Heart right ventricle (tissue), 16 donors: Measurements from ENCODE around the gene PPBP. TPM values are rescaled to one million over a fixed set of nuclear protein-coding genes. Genes with fewer than 3 reads are reported as not detected.

Experiments used
- ATAC-seq, 8 donors: fragments of 200-7000 bp; cut with Tn5 transposase; one replicate each; pipeline ENCODE4 v1.9.1; 2020; ENCODE audit warnings: mild to moderate bottlenecking in 8 of 8, moderate library complexity in 8 of 8, moderate number of reproducible peaks in 1 of 8
- DNase-seq, 2 donors: peaks; one replicate each; pipeline ENCODE4 v3.0.0-alpha.2; 2020
- H3K27ac ChIP-seq, 10 donors: fragments of 200-600 bp; sonication (generic) in 2 of 10; one replicate each; pipeline versions ENCODE4 v1.5.0 to v1.8.0; 2020 to 2022; ENCODE audit warnings: mild to moderate bottlenecking in 3 of 10
- H3K27me3 ChIP-seq, 7 donors: fragments of 200-600 bp; one replicate each; pipeline ENCODE4 v1.8.0; 2021 to 2022; ENCODE audit warnings: mild to moderate bottlenecking in 2 of 7
- H3K36me3 ChIP-seq, 9 donors: fragments of 200-600 bp; sonication (generic) in 1 of 9; one replicate each; pipeline versions ENCODE4 v1.5.0 to v1.8.0; 2020 to 2022; ENCODE audit warnings: mild to moderate bottlenecking in 2 of 9
- H3K4me1 ChIP-seq, 9 donors: fragments of 200-600 bp; sonication (generic) in 1 of 9; one replicate each; pipeline versions ENCODE4 v1.5.0 to v1.8.0; 2020 to 2022; ENCODE audit warnings: mild to moderate bottlenecking in 4 of 9
- H3K4me3 ChIP-seq, 10 donors: fragments of 200-600 bp; sonication (generic) in 2 of 10; one replicate each; pipeline versions ENCODE4 v1.5.0 to v1.8.0; 2020 to 2022; ENCODE audit warnings: mild to moderate bottlenecking in 7 of 10, moderate library complexity in 2 of 10
- H3K9me3 ChIP-seq, 11 donors: fragments of 200-600 bp in 10 of 11; sonication (generic) in 2 of 11; one replicate each; pipeline versions ENCODE4 v1.5.0 to v1.8.0; 2013 to 2022; ENCODE audit warnings: mild to moderate bottlenecking in 2 of 11, control low read depth in 1 of 11, moderate library complexity in 1 of 11
- CTCF ChIP-seq, 9 donors: fragments of 200-600 bp; sonication (generic) in 2 of 9; IDR thresholded peaks; one replicate each; pipeline versions ENCODE4 v1.5.0 to v1.8.0; 2021 to 2022; ENCODE audit warnings: antibody characterized with exemption in 9 of 9, mild to moderate bottlenecking in 5 of 9, moderate library complexity in 1 of 9
- WGBS, 2 donors: extraction: QIAGEN DNeasy Blood & Tissue Kit; methylation state at CpG; one replicate each; pipeline ENCODE4 v1.1.7; 2013; ENCODE audit warnings: inconsistent platforms in 1 of 2; 5-methylcytosine and 5-hydroxymethylcytosine counted together
- intact Hi-C, 10 donors: fragments of 100-400 bp; cut with DNase I; formaldehyde crosslinking; loops; one replicate each; pipeline versions ENCODE4 v1.11.1 to v1.14.2; 2022
- polyA plus RNA-seq, 2 donors: library from polyadenylated mRNA; stranded (reverse); fragments of 200-250 nt; gene quantifications; one replicate each; pipeline ENCODE4 v1.2.3, GENCODE V29; 2013
- total RNA-seq, 10 donors: library from RNA; stranded (reverse); fragmentation: NEBNext Ultra II Directional in 3 of 10; extraction: Animal tissue kit (Norgen Biotek cat#: 25700) in 3 of 10; gene quantifications; one replicate each; pipeline versions ENCODE4 v1.2.1 to v1.2.4, GENCODE V29; 2021 to 2023
- donor health status: Arrhythmogenic right ventricular cardiomyopathy.
- donor health status: ischemic (EF 13 %, LVEDD 7.1; RV severe dilation, severe dysfunction).
- donor health status: healthy with polysubstance abuse.
- donor health status: DM: no; HTN: yes; CAD: no.
- donor health status: DM: no; HTN: no; CAD: no.
- donor health status: ischemic (EF 25% LVEDD 6.9; RV normal size, moderate dysfunction).
- donor health status: ischemic (EF 25% LVEDD 5.7; RV mildly dilated, moderate dysfunction).
- donor health status: healthy.
- donor health status: DM: yes; HTN: yes; CAD: no.
- donor health status: Ischemic cardiomyopathy.
- donor health status: ischemic (EF 35%, LVEDD 5.7; RV mildly dilated, moderate dysfunction).
- donor health status: nonischemic (EF 11% LVEDD 7.7; RV severe dilation, severe dysfunction).
- donor health status: DM: yes; HTN: yes; CAD: no.
- donor health status: PGD.
- donor health status: ischemic (EF 29% LVEDD 5.4; RV normal size, mild dysfunction).
- donor health status: nonischemic (EF 23%, LVEDD 6.1; RV moderate dilation, normal function).

The PPBP gene
- total and polyA plus RNA-seq, 12 donors: 0.42 to 1.5 (median 0.54) TPM; not detected in 4

- WGBS, 2 donors: 91 to 94% methylated on average over 3 of the region's 3 CpGs
- no peak for TF ChIP-seq CTCF (IDR thresholded peaks at IDR 0.05)
- intact Hi-C loops: loop anchor here in 1 of 10 donors (10.0 kb wide), 1 partner anchor 125 kb away; no protein-coding TSS in a partner anchor
- H3K4me1 ChIP-seq: peaks cover 0 to 12% (median 0%) of the 10 kb centered on the region in 9 donors
- no peak overlapping the region for H3K27ac ChIP-seq
- ATAC-seq: no peak
- DNase-seq: no peak
- no peak overlapping the region for H3K4me3 ChIP-seq
- no peaks in the 10 kb centered on the region for H3K27me3 ChIP-seq
- H3K9me3 ChIP-seq: no peaks in the 10 kb centered on the region
- H3K36me3 ChIP-seq: no peaks in the 10 kb centered on the region
These were observed 21.3 kb upstream of the PPBP start for GRCh38 chr4:74009307-74009706.

DNA sequence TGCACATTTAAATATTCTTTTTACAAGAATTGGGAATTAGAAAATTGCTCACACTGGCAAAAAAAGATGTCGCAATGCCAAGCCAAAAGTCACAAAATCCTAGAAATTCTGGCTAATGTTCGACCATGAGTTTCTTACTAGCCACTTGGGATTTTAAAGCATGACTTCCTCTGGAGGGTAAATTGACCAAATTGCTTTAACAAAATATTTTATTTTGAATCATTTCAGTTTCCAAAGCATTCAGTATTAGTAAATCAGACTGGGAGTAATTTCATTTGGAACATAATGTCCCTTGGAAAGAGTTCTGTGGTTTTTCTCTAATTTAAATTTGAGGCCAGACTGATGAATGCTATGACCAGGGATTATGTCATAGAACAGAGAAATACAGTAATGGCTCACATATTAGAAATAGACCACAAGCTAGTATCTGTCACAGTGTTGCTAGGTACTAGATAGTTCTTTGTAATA, 18.1 kb upstream of the PPBP start:
- ATAC-seq (no peak), DNase-seq (no peak)
- H3K36me3 ChIP-seq: no peaks in the 10 kb centered on the region
- H3K9me3 ChIP-seq: no peaks in the 10 kb centered on the region
- no peaks in the 10 kb centered on the region for H3K27me3 ChIP-seq
- no peak overlapping the region for H3K27ac ChIP-seq
- 70 to 71% methylated on average over 2 of the region's 2 CpGs for WGBS, 2 donors
- peaks cover 0 to 12% (median 0%) of the 10 kb centered on the region in 9 donors for H3K4me1 ChIP-seq
- no peak overlapping the region for H3K4me3 ChIP-seq
- intact Hi-C loops: loop anchor here in 1 of 10 donors (10.0 kb wide), 1 partner anchor 129 kb away; no protein-coding TSS in a partner anchor
- no peak for TF ChIP-seq CTCF (IDR thresholded peaks at IDR 0.05)

DNA sequence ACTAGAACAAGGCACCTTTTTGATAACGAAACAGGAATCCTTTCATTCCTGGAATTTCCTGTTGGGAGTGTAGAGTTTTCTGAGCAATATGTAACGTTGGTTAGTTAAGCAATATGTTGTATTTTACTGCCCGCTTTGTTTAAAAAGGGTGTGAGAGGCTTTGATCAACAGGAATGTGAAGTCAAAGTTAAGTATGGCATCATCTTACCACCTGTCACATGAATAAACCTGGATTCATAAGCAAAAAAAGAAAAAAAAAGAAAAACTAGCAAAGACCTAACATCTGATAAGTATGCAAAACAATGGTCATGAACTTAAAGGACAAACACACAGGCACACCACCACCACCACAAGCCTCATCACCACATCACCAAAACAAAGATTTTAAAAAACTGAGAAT, 17.5 kb upstream of the PPBP start:
- 41 to 44% methylated on average over 3 of the region's 3 CpGs for WGBS, 2 donors
- ATAC-seq (no peak), DNase-seq (no peak)
- no peaks in the 10 kb centered on the region for H3K27me3 ChIP-seq
- no peaks in the 10 kb centered on the region for H3K9me3 ChIP-seq
- no peak for TF ChIP-seq CTCF (IDR thresholded peaks at IDR 0.05)
- no peak overlapping the region for H3K4me3 ChIP-seq
- H3K36me3 ChIP-seq: no peaks in the 10 kb centered on the region
- H3K4me1 ChIP-seq: peaks cover 0 to 12% (median 0%) of the 10 kb centered on the region in 9 donors
- H3K27ac ChIP-seq: no peak overlapping the region
- intact Hi-C loops: loop anchor here in 1 of 10 donors (10.0 kb wide), 1 partner anchor 129 kb away; no protein-coding TSS in a partner anchor

DNA sequence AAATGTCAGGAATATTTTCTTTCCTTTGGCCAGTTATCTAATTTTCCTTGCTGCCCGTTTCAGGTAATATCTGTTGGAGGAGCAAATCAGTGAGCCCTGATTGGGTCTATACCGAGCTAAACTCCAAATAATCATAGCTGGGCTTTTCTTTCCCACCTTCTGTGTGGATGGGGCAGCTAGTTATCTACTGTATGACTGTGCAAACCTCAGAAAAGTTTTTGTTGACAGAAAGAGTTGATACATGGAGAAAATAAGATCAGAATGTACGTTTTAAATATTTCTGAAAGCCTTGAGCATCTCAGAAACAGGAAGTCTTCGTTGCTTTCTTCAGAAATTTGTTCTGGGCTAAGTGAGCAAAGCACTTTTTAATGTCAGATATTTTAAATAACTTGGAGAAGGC, 16.7 kb upstream of the PPBP start:
- 56% methylated on average over 4 of the region's 4 CpGs for WGBS, 2 donors
- no peak overlapping the region for H3K4me3 ChIP-seq
- peaks cover 0 to 12% (median 0%) of the 10 kb centered on the region in 9 donors for H3K4me1 ChIP-seq
- intact Hi-C loops: loop anchor here in 1 of 10 donors (10.0 kb wide), 1 partner anchor 130 kb away; no protein-coding TSS in a partner anchor
- ATAC-seq (no peak), DNase-seq (no peak)
- TF ChIP-seq CTCF (IDR thresholded peaks at IDR 0.05): no peak
- H3K9me3 ChIP-seq: no peaks in the 10 kb centered on the region
- H3K36me3 ChIP-seq: no peaks in the 10 kb centered on the region
- H3K27ac ChIP-seq: no peak overlapping the region
- peaks cover 0 to 4% (median 0%) of the 10 kb centered on the region in 7 donors for H3K27me3 ChIP-seq
